A673 (cell line): ENCODE measurements around the gene TLCD3B.

Source experiments
- EZH2 ChIP-seq: fragments of 200-600 bp; sonication (generic); IDR thresholded peaks from 2 replicates; pipeline ENCODE4 v1.6.1; 2017; ENCODE audit warnings: borderline replicate concordance, low read depth, mild to moderate bottlenecking, mixed read lengths, antibody characterized with exemption, low read length; ENCODE audit not compliant: poor library complexity, severe bottlenecking
- TF ChIP-seq, protein P1 (sequence below): fragments of 300-800, 200-600 bp; sonication (generic); conservative IDR thresholded peaks from 2 replicates; pipeline ENCODE4 v1.5.1; 2017; ENCODE audit warnings: low read depth, mild to moderate bottlenecking, antibody characterized with exemption, low read length, moderate library complexity, mixed read lengths

- no peak for TF ChIP-seq EZH2
- TF ChIP-seq, protein P1, sequence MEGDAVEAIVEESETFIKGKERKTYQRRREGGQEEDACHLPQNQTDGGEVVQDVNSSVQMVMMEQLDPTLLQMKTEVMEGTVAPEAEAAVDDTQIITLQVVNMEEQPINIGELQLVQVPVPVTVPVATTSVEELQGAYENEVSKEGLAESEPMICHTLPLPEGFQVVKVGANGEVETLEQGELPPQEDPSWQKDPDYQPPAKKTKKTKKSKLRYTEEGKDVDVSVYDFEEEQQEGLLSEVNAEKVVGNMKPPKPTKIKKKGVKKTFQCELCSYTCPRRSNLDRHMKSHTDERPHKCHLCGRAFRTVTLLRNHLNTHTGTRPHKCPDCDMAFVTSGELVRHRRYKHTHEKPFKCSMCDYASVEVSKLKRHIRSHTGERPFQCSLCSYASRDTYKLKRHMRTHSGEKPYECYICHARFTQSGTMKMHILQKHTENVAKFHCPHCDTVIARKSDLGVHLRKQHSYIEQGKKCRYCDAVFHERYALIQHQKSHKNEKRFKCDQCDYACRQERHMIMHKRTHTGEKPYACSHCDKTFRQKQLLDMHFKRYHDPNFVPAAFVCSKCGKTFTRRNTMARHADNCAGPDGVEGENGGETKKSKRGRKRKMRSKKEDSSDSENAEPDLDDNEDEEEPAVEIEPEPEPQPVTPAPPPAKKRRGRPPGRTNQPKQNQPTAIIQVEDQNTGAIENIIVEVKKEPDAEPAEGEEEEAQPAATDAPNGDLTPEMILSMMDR = no peak
Observed at GRCh38 chr16:30063278-30063892, 32.3 kb upstream of the TLCD3B start.
